HG02571 (cell line): ENCODE measurements around the gene LRRC74B.
"Not testable (repeated sequence)": the region's sequence is repeated elsewhere in the genome, so short reads cannot be mapped to it uniquely, and the experiment has no call there.

Experiments
- ATAC-seq: cut with Tn5 transposase; IDR thresholded peaks from one replicate; pipeline ENCODE4 v1.9.1; 2021; ENCODE audit warnings: mild to moderate bottlenecking, moderate library complexity; ENCODE audit not compliant: unreplicated experiment

LRRC74B gene

GRCh38 chr22:21045585-21046294 is at the start of gene LRRC74B:
LRRC74B (plus strand) TSS chr22:21045946; CDS start chr22:21045987, 41 bp downstream.
- no peak for ATAC-seq

GRCh38 chr22:20996031-20996410 is 49.7 kb upstream of the LRRC74B start:
- no peak for ATAC-seq

GRCh38 chr22:20996598-20997535 is 48.9 kb upstream of the LRRC74B start:
- ATAC-seq: no peak

GRCh38 chr22:20997536-20998257 is 48.0 kb upstream of the LRRC74B start:
- no peak for ATAC-seq

GRCh38 chr22:20998411-20999336 is 47.1 kb upstream of the LRRC74B start:
- ATAC-seq: no peak

- no peak for ATAC-seq
These were observed 46.2 kb upstream of the LRRC74B start for GRCh38 chr22:20999350-21000206.

- no peak for ATAC-seq
These were observed 45.3 kb upstream of the LRRC74B start for GRCh38 chr22:21000207-21000986.

GRCh38 chr22:21000987-21001600 is 44.7 kb upstream of the LRRC74B start:
- no peak for ATAC-seq

- ATAC-seq: peak; percentile 77
These were observed 44.0 kb upstream of the LRRC74B start, which contains the start of gene THAP7 for GRCh38 chr22:21001601-21002325. THAP7 (minus strand) TSS chr22:21002118; CDS start chr22:21001911, 207 bp downstream.

GRCh38 chr22:21003782-21004181 is 42.0 kb upstream of the LRRC74B start:
- no peak for ATAC-seq

GRCh38 chr22:21009208-21009607 is 36.5 kb upstream of the LRRC74B start:
- ATAC-seq: not testable (repeated sequence)

- no peak for ATAC-seq
These were observed 35.9 kb upstream of the LRRC74B start for GRCh38 chr22:21009638-21010425.

- ATAC-seq: no peak
These were observed 35.2 kb upstream of the LRRC74B start for GRCh38 chr22:21010426-21011113.

- no peak for ATAC-seq
These were observed 33.0 kb upstream of the LRRC74B start for GRCh38 chr22:21012446-21013407.
